Liver (tissue), 3 donors: ENCODE results near the gene NR4A3.

Experiments
- ATF3 ChIP-seq: IDR thresholded peaks from 2 replicates; pipeline ENCODE4 v1.6.1; 2016; ENCODE audit warnings: antibody characterized with exemption
- EGR1 ChIP-seq, 2 donors: IDR thresholded peaks; 2 replicates each; pipeline ENCODE4 v1.6.1; 2016 to 2018; ENCODE audit warnings: antibody characterized with exemption in 2 of 2, low read depth in 2 of 2
- FOXA1 ChIP-seq: IDR thresholded peaks from 2 replicates; pipeline ENCODE4 v1.6.1; 2016; ENCODE audit warnings: antibody characterized with exemption
- GABPA ChIP-seq, 2 donors: IDR thresholded peaks in 1 of 2; conservative IDR thresholded peaks in 1 of 2; 2 replicates each; pipeline ENCODE4 v1.6.1; 2016; ENCODE audit warnings: antibody characterized with exemption in 2 of 2, mild to moderate bottlenecking in 1 of 2, moderate library complexity in 1 of 2
- HNF4A ChIP-seq, 2 donors: conservative IDR thresholded peaks; 2 replicates each; pipeline ENCODE4 v1.6.1; 2016; ENCODE audit warnings: antibody characterized with exemption in 2 of 2, mild to moderate bottlenecking in 2 of 2
- TF ChIP-seq, protein P1 (sequence below): fragments of 150-350 bp; IDR thresholded peaks from 2 replicates; pipeline ENCODE4 v1.5.1; 2017; ENCODE audit warnings: improper control_type of control experiment, low read depth, low read length; ENCODE audit not compliant: missing input control
- TF ChIP-seq, protein P2 (sequence below): IDR thresholded peaks from 2 replicates; pipeline ENCODE4 v1.6.1; 2016; ENCODE audit warnings: antibody characterized with exemption
- donor health status: healthy.
- donor health status: healthy.

GRCh38 chr9:99824378-99825171 lies 2.9 kb downstream of the NR4A3 start:
- no peak for TF ChIP-seq EGR1 (IDR thresholded peaks at IDR 0.05; ENCODE audit: low read depth in 2 of 2)
- no peak for TF ChIP-seq ATF3
- no peak for TF ChIP-seq GABPA (IDR thresholded peaks at IDR 0.05 in 1 of 2, conservative IDR thresholded peaks at IDR 0.05 in 1 of 2)
- TF ChIP-seq, protein P1, sequence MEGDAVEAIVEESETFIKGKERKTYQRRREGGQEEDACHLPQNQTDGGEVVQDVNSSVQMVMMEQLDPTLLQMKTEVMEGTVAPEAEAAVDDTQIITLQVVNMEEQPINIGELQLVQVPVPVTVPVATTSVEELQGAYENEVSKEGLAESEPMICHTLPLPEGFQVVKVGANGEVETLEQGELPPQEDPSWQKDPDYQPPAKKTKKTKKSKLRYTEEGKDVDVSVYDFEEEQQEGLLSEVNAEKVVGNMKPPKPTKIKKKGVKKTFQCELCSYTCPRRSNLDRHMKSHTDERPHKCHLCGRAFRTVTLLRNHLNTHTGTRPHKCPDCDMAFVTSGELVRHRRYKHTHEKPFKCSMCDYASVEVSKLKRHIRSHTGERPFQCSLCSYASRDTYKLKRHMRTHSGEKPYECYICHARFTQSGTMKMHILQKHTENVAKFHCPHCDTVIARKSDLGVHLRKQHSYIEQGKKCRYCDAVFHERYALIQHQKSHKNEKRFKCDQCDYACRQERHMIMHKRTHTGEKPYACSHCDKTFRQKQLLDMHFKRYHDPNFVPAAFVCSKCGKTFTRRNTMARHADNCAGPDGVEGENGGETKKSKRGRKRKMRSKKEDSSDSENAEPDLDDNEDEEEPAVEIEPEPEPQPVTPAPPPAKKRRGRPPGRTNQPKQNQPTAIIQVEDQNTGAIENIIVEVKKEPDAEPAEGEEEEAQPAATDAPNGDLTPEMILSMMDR: no peak
- TF ChIP-seq FOXA1: no peak
- TF ChIP-seq HNF4A (conservative IDR thresholded peaks at IDR 0.05): no peak
- TF ChIP-seq, protein P2, sequence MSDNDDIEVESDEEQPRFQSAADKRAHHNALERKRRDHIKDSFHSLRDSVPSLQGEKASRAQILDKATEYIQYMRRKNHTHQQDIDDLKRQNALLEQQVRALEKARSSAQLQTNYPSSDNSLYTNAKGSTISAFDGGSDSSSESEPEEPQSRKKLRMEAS: no peak
